GM23338 (cell line): ENCODE results near the gene LRRN4CL. TPM values are rescaled to one million over a fixed set of nuclear protein-coding genes. Genes with fewer than 3 reads are reported as not detected.

Experiments used
- ATAC-seq: fragments of 200-7000 bp; cut with Tn5 transposase; 3 replicates; pipeline ENCODE4 v1.9.1; 2020
- DNase-seq: peaks from one replicate; pipeline ENCODE4 v3.0.0-alpha.2; 2015; ENCODE audit warnings: low spot score
- H2AFZ ChIP-seq: fragments of 200-600 bp; sonication (generic); 2 replicates; pipeline ENCODE4 v1.8.0; 2016; ENCODE audit warnings: antibody characterized with exemption, mild to moderate bottlenecking, moderate library complexity
- H3F3A ChIP-seq: fragments of 200-600 bp; sonication (generic); replicated peaks from 2 replicates; pipeline ENCODE4 v1.8.0; 2017; ENCODE audit warnings: antibody characterized with exemption, mixed run types, low read depth
- H3K27ac ChIP-seq: fragments of 200-600 bp; sonication (generic); 2 replicates; pipeline ENCODE4 v1.6.1; 2016; ENCODE audit warnings: low read depth
- H3K27me3 ChIP-seq: fragments of 200-600 bp; sonication (generic); 2 replicates; pipeline ENCODE4 v1.8.0; 2016; ENCODE audit warnings: mild to moderate bottlenecking, mixed run types, moderate library complexity; ENCODE audit not compliant: insufficient read depth
- H3K36me3 ChIP-seq: fragments of 200-600 bp; sonication (generic); 2 replicates; pipeline ENCODE4 v1.8.0; 2016; ENCODE audit warnings: mild to moderate bottlenecking; ENCODE audit not compliant: insufficient read depth
- H3K4me1 ChIP-seq: fragments of 200-600 bp; sonication (generic); 2 replicates; pipeline ENCODE4 v1.8.0; 2016; ENCODE audit warnings: mild to moderate bottlenecking, moderate library complexity; ENCODE audit not compliant: insufficient read depth
- H3K4me2 ChIP-seq: fragments of 200-600 bp; sonication (generic); 2 replicates; pipeline ENCODE4 v1.7.1; 2017; ENCODE audit warnings: mixed run types
- H3K4me3 ChIP-seq: fragments of 200-600 bp; sonication (generic); 2 replicates; pipeline ENCODE4 v1.6.1; 2016; ENCODE audit warnings: mixed run types
- H3K79me2 ChIP-seq: fragments of 200-600 bp; sonication (generic); replicated peaks from 2 replicates; pipeline ENCODE4 v1.8.0; 2017; ENCODE audit warnings: mild to moderate bottlenecking; ENCODE audit not compliant: insufficient read depth
- H3K9me2 ChIP-seq: fragments of 200-600 bp; sonication (generic); 2 replicates; pipeline ENCODE4 v1.8.0; 2017; ENCODE audit not compliant: insufficient read depth
- H4K20me1 ChIP-seq: fragments of 200-600 bp; sonication (generic); replicated peaks from 2 replicates; pipeline ENCODE4 v1.8.0; 2017; ENCODE audit warnings: mild to moderate bottlenecking; ENCODE audit not compliant: insufficient read depth
- H3K27ac Mint-ChIP-seq: 2 replicates; pipeline ENCODE4 v1.8.0; 2020; ENCODE audit warnings: inconsistent platforms, mild to moderate bottlenecking, moderate library complexity, mixed read lengths
- H3K27me3 Mint-ChIP-seq: 3 replicates; pipeline ENCODE4 v1.8.0; 2022; ENCODE audit warnings: low read depth, mild to moderate bottlenecking, moderate library complexity, mixed read lengths, inconsistent platforms; ENCODE audit not compliant: insufficient read depth, poor library complexity
- H3K36me3 Mint-ChIP-seq: 3 replicates; pipeline ENCODE4 v1.8.0; 2021; ENCODE audit warnings: low read depth, mild to moderate bottlenecking, inconsistent platforms, moderate library complexity, mixed read lengths
- H3K4me1 Mint-ChIP-seq: 3 replicates; pipeline ENCODE4 v1.8.0; 2020; ENCODE audit warnings: mild to moderate bottlenecking, inconsistent platforms, mixed read lengths
- H3K4me3 Mint-ChIP-seq: 3 replicates; pipeline ENCODE4 v1.8.0; 2021; ENCODE audit warnings: moderate library complexity, mild to moderate bottlenecking, inconsistent platforms, mixed read lengths
- H3K9me3 Mint-ChIP-seq: 3 replicates; pipeline ENCODE4 v1.8.0; 2020; ENCODE audit warnings: moderate library complexity, mild to moderate bottlenecking, inconsistent platforms, mixed read lengths
- CREB1 ChIP-seq: fragments of 250-450 bp; sonication (Bioruptor Pico); IDR thresholded peaks from 2 replicates; pipeline ENCODE4 v1.5.0; 2020; ENCODE audit warnings: low read depth, mild to moderate bottlenecking, moderate library complexity
- CTCF ChIP-seq, 2 experiments: fragments of 200-600 bp in 1 of 2; sonication (generic) in 1 of 2; conservative IDR thresholded peaks; 2 replicates each; pipeline versions ENCODE4 v1.5.1 to v1.6.1; 2016 to 2017; ENCODE audit warnings: antibody characterized with exemption in 2 of 2, low read depth in 2 of 2, mild to moderate bottlenecking in 2 of 2, moderate library complexity in 1 of 2
- ETS1 ChIP-seq: IDR thresholded peaks from 2 replicates; pipeline ENCODE4 v1.6.1; 2016; ENCODE audit warnings: antibody characterized with exemption
- JUNB ChIP-seq: IDR thresholded peaks from one replicate; pipeline ENCODE4 v1.6.1; 2016; ENCODE audit warnings: antibody characterized with exemption; ENCODE audit not compliant: unreplicated experiment
- NANOG ChIP-seq: IDR thresholded peaks from 2 replicates; pipeline ENCODE4 v1.6.1; 2016; ENCODE audit warnings: antibody characterized with exemption, borderline replicate concordance
- POLR2AphosphoS5 ChIP-seq: IDR thresholded peaks from 2 replicates; pipeline ENCODE4 v1.6.1; 2016; ENCODE audit warnings: antibody characterized with exemption, low read depth
- REST ChIP-seq: IDR thresholded peaks from one replicate; pipeline ENCODE4 v1.6.1; 2018; ENCODE audit warnings: antibody characterized with exemption; ENCODE audit not compliant: unreplicated experiment
- STAT1 ChIP-seq: IDR thresholded peaks from one replicate; pipeline ENCODE4 v1.6.1; 2016; ENCODE audit warnings: antibody characterized with exemption; ENCODE audit not compliant: unreplicated experiment
- ZNF114 ChIP-seq: fragments of 250-450 bp; sonication (Bioruptor Pico); IDR thresholded peaks from 2 replicates; pipeline ENCODE4 v1.5.0; 2020; ENCODE audit warnings: mild to moderate bottlenecking, moderate library complexity
- ZNF331 ChIP-seq: fragments of 250-450 bp; sonication (Bioruptor Pico); IDR thresholded peaks from 2 replicates; pipeline ENCODE4 v1.5.0; 2020; ENCODE audit warnings: low read depth, mild to moderate bottlenecking, moderate library complexity
- polyA plus RNA-seq: library from polyadenylated mRNA; unstranded; fragments of >200 nt; fragmentation: Nextera tagmentation; extraction: Ambion mirVana; gene quantifications from 2 replicates; pipeline ENCODE4 v1.2.1, GENCODE V29; 2016
- total RNA-seq: library from RNA; depleted of rRNA; stranded (reverse); fragments of >200 nt; shearing (Covaris generic); gene quantifications from 2 replicates; pipeline ENCODE4 v1.2.3, GENCODE V29; 2014

Gene LRRN4CL
- total and polyA plus RNA-seq, 2 experiments from 2014 or later = 0.08 to 0.21 TPM

GRCh38 chr11:62716206-62716605 is 26.9 kb upstream of the LRRN4CL start:
- H2AFZ ChIP-seq = no peak overlapping the region
- H3K4me2 ChIP-seq = no peak overlapping the region
- Mint-ChIP-seq H3K36me3 (peaks cover 95% of the 10 kb centered on the region), H3K9me3 (no peaks in the 10 kb centered on the region), H3K4me1 (peaks cover 47% of the 10 kb centered on the region), H3K27ac (peak overlapping the region; percentile 24; the same call in 1 of the 2 replicates), H3K27me3 (no peaks in the 10 kb centered on the region), H3K4me3 (no peak overlapping the region; the same call in 2 of the 3 replicates)
- no peaks in the 10 kb centered on the region for H3K9me2 ChIP-seq
- peaks cover 21% of the 10 kb centered on the region for H4K20me1 ChIP-seq
- TF ChIP-seq JUNB = no peak
- TF ChIP-seq NANOG = no peak
- no peak overlapping the region for H3K4me3 ChIP-seq
- DNase-seq (no peak), ATAC-seq (no peak)
- peaks cover 64% of the 10 kb centered on the region for H3F3A ChIP-seq
- H3K27ac ChIP-seq = no peak overlapping the region
- peaks cover 34% of the 10 kb centered on the region for H3K79me2 ChIP-seq
- H3K36me3 ChIP-seq = peaks cover 82% of the 10 kb centered on the region
- H3K4me1 ChIP-seq = peaks cover 3% of the 10 kb centered on the region; the same call in 1 of the 2 replicates
- H3K27me3 ChIP-seq = no peaks in the 10 kb centered on the region

- no peaks in the 10 kb centered on the region for H3K9me3 Mint-ChIP-seq
- no peak overlapping the region for H3K27ac ChIP-seq
- no peak overlapping the region; the same call in 2 of the 3 replicates for H3K4me3 Mint-ChIP-seq
- H3K4me1 ChIP-seq = peaks cover 8% of the 10 kb centered on the region; the same call in 1 of the 2 replicates
- peaks cover 65% of the 10 kb centered on the region for H3F3A ChIP-seq
- no peaks in the 10 kb centered on the region for H3K27me3 ChIP-seq
- H3K36me3 Mint-ChIP-seq = peaks cover 95% of the 10 kb centered on the region
- no peak overlapping the region for H3K4me2 ChIP-seq
- H3K79me2 ChIP-seq = peaks cover 29% of the 10 kb centered on the region
- H2AFZ ChIP-seq = no peak overlapping the region
- ATAC-seq = peak; percentile 59
- H3K36me3 ChIP-seq = peaks cover 83% of the 10 kb centered on the region
- no peaks in the 10 kb centered on the region for H3K27me3 Mint-ChIP-seq
- peaks cover 50% of the 10 kb centered on the region for H3K4me1 Mint-ChIP-seq
- no peaks in the 10 kb centered on the region for H3K9me2 ChIP-seq
- DNase-seq = peak; percentile 31
- no peak overlapping the region for H3K4me3 ChIP-seq
- H3K27ac Mint-ChIP-seq = peak overlapping the region; percentile 24; the same call in 1 of the 2 replicates
- peaks cover 17% of the 10 kb centered on the region for H4K20me1 ChIP-seq
- TF ChIP-seq ZNF331 (CRISPR knock-in tag) (no peak), CREB1 (no peak), JUNB (no peak), CTCF (conservative IDR thresholded peaks at IDR 0.05; ENCODE audit: low read depth in 2 of 2) (no peak; a peak in 1 of 4 replicates), ZNF114 (CRISPR knock-in tag) (no peak), STAT1 (no peak), ETS1 (no peak), POLR2AphosphoS5 (no peak), REST (no peak)
Measured at GRCh38 chr11:62715150-62716130, 26.1 kb upstream of the LRRN4CL start.
